NB4 (cell line): ENCODE data around the gene ABLIM2.

Experiments used
- CTCF ChIP-seq: IDR thresholded peaks from one replicate; pipeline ENCODE4 v1.5.1; 2012; ENCODE audit warnings: low read depth, low read length
- POLR2A ChIP-seq: IDR thresholded peaks from 2 replicates; pipeline ENCODE4 v1.6.1; 2011; ENCODE audit warnings: mild to moderate bottlenecking; ENCODE audit not compliant: insufficient read length; ENCODE audit errors: extremely low read depth

GRCh38 chr4:7999695-8000094 lies 158.9 kb downstream of the ABLIM2 start:
- TF ChIP-seq CTCF: no peak
- no peak for TF ChIP-seq POLR2A
